K562 (cell line): Measurements from ENCODE around the gene PRPSAP1.

Experiments
- NR1H2 ChIP-seq: sonication (generic); formaldehyde crosslinking; IDR thresholded peaks from 2 replicates; pipeline ENCODE4 v1.4.0; 2020; ENCODE audit warnings: mild to moderate bottlenecking, missing genetic modification reagents
- RFX5 ChIP-seq: IDR thresholded peaks from 2 replicates; pipeline ENCODE4 v1.6.1; 2011; ENCODE audit warnings: low read depth, mild to moderate bottlenecking, improper control_type of control experiment, low read length
- USF2 ChIP-seq: sonication (generic); formaldehyde crosslinking; IDR thresholded peaks from 2 replicates; pipeline ENCODE4 v1.5.0; 2020; ENCODE audit warnings: missing genetic modification reagents
- ZHX1 ChIP-seq: fragments of 150-350 bp; conservative IDR thresholded peaks from 2 replicates; pipeline ENCODE4 v1.6.1; 2014; ENCODE audit warnings: low read length
- ZNF449 ChIP-seq: fragments of 250-450 bp; sonication (Bioruptor Pico); IDR thresholded peaks from 2 replicates; pipeline ENCODE4 v1.8.0; 2022; ENCODE audit warnings: moderate library complexity, mild to moderate bottlenecking, inconsistent platforms

- TF ChIP-seq RFX5 (no peak), ZHX1 (no peak), NR1H2 (CRISPR knock-in tag) (no peak), USF2 (CRISPR knock-in tag) (no peak), ZNF449 (CRISPR knock-in tag) (no peak)
These were observed 12.5 kb upstream of the PRPSAP1 start for GRCh38 chr17:76366247-76366646.
